ENCODE results near the gene ANK2. TPM values are rescaled to one million over a fixed set of nuclear protein-coding genes. Genes with fewer than 3 reads are reported as not detected.
"Not testable (repeated sequence)": the region's sequence is repeated elsewhere in the genome, so short reads cannot be mapped to it uniquely, and the experiment has no call there.

Gene ANK2
- total RNA-seq, 5 donors from 2014 or later (not counting 1 experiment from before 2014, with no cell fraction given), result 0.25 to 0.62 (median 0.31) TPM; not detected in 1

- H3K4me3 ChIP-seq (ENCODE audit: control insufficient read depth in 1 of 2, extremely low read depth in 1 of 2, low read length in 1 of 2), result no peak overlapping the region
- no peaks in the 10 kb centered on the region for H3K4me1 Mint-ChIP-seq
- no peak overlapping the region for H3K4me3 Mint-ChIP-seq
- no peaks in the 10 kb centered on the region for H3K36me3 ChIP-seq (ENCODE audit: control insufficient read depth in 2 of 2, extremely low read depth in 1 of 2, insufficient read depth in 1 of 2, low read length in 1 of 2)
- no peak overlapping the region for H3K27ac Mint-ChIP-seq
- H3K36me3 Mint-ChIP-seq, result no peaks in the 10 kb centered on the region
- WGBS (ENCODE audit: insufficient coverage), result no CpG with 5 or more reads among the region's 1 CpG
- no peaks in the 10 kb centered on the region for H3K4me1 ChIP-seq (ENCODE audit: control insufficient read depth in 1 of 2, extremely low read depth in 1 of 2, insufficient read depth in 2 of 2, low read length in 2 of 2)
- ChIA-PET CTCF (no interaction called here), POLR2A (no interaction called here)
- no peaks in the 10 kb centered on the region for H3K27me3 ChIP-seq (replicated peaks in 1 of 2; ENCODE audit: control insufficient read depth in 2 of 2, extremely low read depth in 1 of 2, insufficient read depth in 2 of 2, low read length in 1 of 2)
- H3K9me3 Mint-ChIP-seq, result no peaks in the 10 kb centered on the region
- no peak for DNase-seq
- no peak for ATAC-seq (replicated peaks in 1 of 4)
- no peaks in the 10 kb centered on the region for H3K9me3 ChIP-seq
- no peaks in the 10 kb centered on the region for H3K27me3 Mint-ChIP-seq
- no peak overlapping the region for H3K27ac ChIP-seq (ENCODE audit: low read length)
These were observed 8.4 kb downstream of the ANK2 start for GRCh38 chr4:113057891-113058290.

- ChIA-PET POLR2A (no interaction called here), CTCF (interaction anchor here in 1 of 2 donors (0.6 kb wide), 1 partner anchor 731 kb away, joined by 3 read pairs; no protein-coding TSS in a partner anchor)
- Mint-ChIP-seq H3K9me3 (no peaks in the 10 kb centered on the region), H3K36me3 (no peaks in the 10 kb centered on the region), H3K4me1 (no peaks in the 10 kb centered on the region), H3K27ac (no peak overlapping the region), H3K4me3 (no peak overlapping the region), H3K27me3 (no peaks in the 10 kb centered on the region)
- no peaks in the 10 kb centered on the region for H3K4me1 ChIP-seq (ENCODE audit: control insufficient read depth in 1 of 2, extremely low read depth in 1 of 2, insufficient read depth in 2 of 2, low read length in 2 of 2)
- no peaks in the 10 kb centered on the region for H3K9me3 ChIP-seq
- no peaks in the 10 kb centered on the region for H3K36me3 ChIP-seq (ENCODE audit: control insufficient read depth in 2 of 2, extremely low read depth in 1 of 2, insufficient read depth in 1 of 2, low read length in 1 of 2)
- no CpG with 5 or more reads among the region's 3 CpGs for WGBS (ENCODE audit: insufficient coverage)
- no peak overlapping the region for H3K4me3 ChIP-seq (ENCODE audit: control insufficient read depth in 1 of 2, extremely low read depth in 1 of 2, low read length in 1 of 2)
- no peak overlapping the region for H3K27ac ChIP-seq (ENCODE audit: low read length)
- DNase-seq, result no peak
- ATAC-seq (replicated peaks in 1 of 4), result no peak
- H3K27me3 ChIP-seq (replicated peaks in 1 of 2; ENCODE audit: control insufficient read depth in 2 of 2, extremely low read depth in 1 of 2, insufficient read depth in 2 of 2, low read length in 1 of 2), result no peaks in the 10 kb centered on the region
These were observed 10.2 kb downstream of the ANK2 start for GRCh38 chr4:113059449-113060182.

DNA sequence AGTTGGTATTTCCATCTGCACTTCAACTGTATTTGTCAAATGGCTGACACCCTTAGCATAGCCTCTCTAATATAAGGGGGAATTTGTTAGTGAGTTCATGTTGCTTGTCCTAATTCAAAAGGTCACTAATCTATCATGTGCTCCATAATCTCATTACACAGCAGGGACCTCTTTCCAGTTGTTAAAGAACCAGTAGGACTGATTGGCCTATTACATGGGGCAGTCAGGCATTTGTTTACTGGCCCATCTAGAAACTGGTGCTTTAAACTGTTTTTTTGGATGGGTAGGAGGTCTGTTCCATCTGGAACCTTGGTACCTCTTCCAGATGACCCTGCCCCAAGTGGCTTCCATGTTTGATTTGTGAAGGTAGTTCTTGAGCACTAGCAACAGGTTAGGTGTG lies 11.4 kb downstream of the ANK2 start:
- ChIA-PET POLR2A (no interaction called here), CTCF (no interaction called here)
- no peak overlapping the region for H3K4me3 ChIP-seq (ENCODE audit: control insufficient read depth in 1 of 2, extremely low read depth in 1 of 2, low read length in 1 of 2)
- H3K27ac Mint-ChIP-seq, result no peak overlapping the region
- no peaks in the 10 kb centered on the region for H3K36me3 Mint-ChIP-seq
- no peak overlapping the region for H3K27ac ChIP-seq (ENCODE audit: low read length)
- H3K9me3 ChIP-seq, result no peaks in the 10 kb centered on the region
- H3K4me3 Mint-ChIP-seq, result no peak overlapping the region
- ATAC-seq (replicated peaks in 1 of 4) (no peak), DNase-seq (no peak)
- H3K36me3 ChIP-seq (ENCODE audit: control insufficient read depth in 2 of 2, extremely low read depth in 1 of 2, insufficient read depth in 1 of 2, low read length in 1 of 2), result no peaks in the 10 kb centered on the region
- H3K9me3 Mint-ChIP-seq, result no peaks in the 10 kb centered on the region
- H3K4me1 Mint-ChIP-seq, result no peaks in the 10 kb centered on the region
- no peaks in the 10 kb centered on the region for H3K27me3 ChIP-seq (replicated peaks in 1 of 2; ENCODE audit: control insufficient read depth in 2 of 2, extremely low read depth in 1 of 2, insufficient read depth in 2 of 2, low read length in 1 of 2)
- no peaks in the 10 kb centered on the region for H3K4me1 ChIP-seq (ENCODE audit: control insufficient read depth in 1 of 2, extremely low read depth in 1 of 2, insufficient read depth in 2 of 2, low read length in 2 of 2)
- no peaks in the 10 kb centered on the region for H3K27me3 Mint-ChIP-seq

- Histone ChIP-seq H3K4me3 (ENCODE audit: control insufficient read depth in 1 of 2, extremely low read depth in 1 of 2, low read length in 1 of 2) (no peak overlapping the region), H3K36me3 (ENCODE audit: control insufficient read depth in 2 of 2, extremely low read depth in 1 of 2, insufficient read depth in 1 of 2, low read length in 1 of 2) (no peaks in the 10 kb centered on the region), H3K27me3 (replicated peaks in 1 of 2; ENCODE audit: control insufficient read depth in 2 of 2, extremely low read depth in 1 of 2, insufficient read depth in 2 of 2, low read length in 1 of 2) (no peaks in the 10 kb centered on the region), H3K4me1 (ENCODE audit: control insufficient read depth in 1 of 2, extremely low read depth in 1 of 2, insufficient read depth in 2 of 2, low read length in 2 of 2) (no peaks in the 10 kb centered on the region), H3K27ac (ENCODE audit: low read length) (no peak overlapping the region), H3K9me3 (no peaks in the 10 kb centered on the region)
- WGBS (ENCODE audit: insufficient coverage), result no CpG with 5 or more reads among the region's 5 CpGs
- H3K9me3 Mint-ChIP-seq, result peaks cover 0 to 3% (median 0%) of the 10 kb centered on the region in 3 donors
- CTCF ChIA-PET, result no interaction called here
- H3K27me3 Mint-ChIP-seq, result peaks cover 5 to 8% of the 10 kb centered on the region in 2 donors
- ATAC-seq (replicated peaks in 1 of 4) (no peak), DNase-seq (no peak)
- H3K36me3 Mint-ChIP-seq, result no peaks in the 10 kb centered on the region
- no peak overlapping the region for H3K4me3 Mint-ChIP-seq
- POLR2A ChIA-PET, result no interaction called here
- H3K27ac Mint-ChIP-seq, result no peak overlapping the region
- H3K4me1 Mint-ChIP-seq, result no peaks in the 10 kb centered on the region
These were observed 14.8 kb downstream of the ANK2 start for GRCh38 chr4:113064244-113064643.

- no peaks in the 10 kb centered on the region for H3K4me1 ChIP-seq (ENCODE audit: control insufficient read depth in 1 of 2, extremely low read depth in 1 of 2, insufficient read depth in 2 of 2, low read length in 2 of 2)
- H3K27ac Mint-ChIP-seq, result no peak overlapping the region
- WGBS (ENCODE audit: insufficient coverage), result no CpG with 5 or more reads among the region's 3 CpGs
- H3K4me1 Mint-ChIP-seq, result no peaks in the 10 kb centered on the region
- no peak overlapping the region for H3K4me3 ChIP-seq (ENCODE audit: control insufficient read depth in 1 of 2, extremely low read depth in 1 of 2, low read length in 1 of 2)
- no peaks in the 10 kb centered on the region for H3K9me3 ChIP-seq
- H3K9me3 Mint-ChIP-seq, result peaks cover 0 to 3% (median 0%) of the 10 kb centered on the region in 3 donors
- no peaks in the 10 kb centered on the region for H3K36me3 Mint-ChIP-seq
- H3K27ac ChIP-seq (ENCODE audit: low read length), result no peak overlapping the region
- H3K27me3 ChIP-seq (replicated peaks in 1 of 2; ENCODE audit: control insufficient read depth in 2 of 2, extremely low read depth in 1 of 2, insufficient read depth in 2 of 2, low read length in 1 of 2), result no peaks in the 10 kb centered on the region
- no peak for ATAC-seq (replicated peaks in 1 of 4)
- H3K36me3 ChIP-seq (ENCODE audit: control insufficient read depth in 2 of 2, extremely low read depth in 1 of 2, insufficient read depth in 1 of 2, low read length in 1 of 2), result no peaks in the 10 kb centered on the region
- no peak for DNase-seq
- peaks cover 5 to 8% of the 10 kb centered on the region in 2 donors for H3K27me3 Mint-ChIP-seq
- CTCF ChIA-PET, result no interaction called here
- POLR2A ChIA-PET, result no interaction called here
- no peak overlapping the region for H3K4me3 Mint-ChIP-seq
These were observed 16.2 kb downstream of the ANK2 start for GRCh38 chr4:113065629-113066028.

GRCh38 chr4:113068771-113069170 lies 19.3 kb downstream of the ANK2 start:
- DNase-seq; H3K4me3 ChIP-seq (ENCODE audit: control insufficient read depth in 1 of 2, extremely low read depth in 1 of 2, low read length in 1 of 2); H3K4me1 ChIP-seq (ENCODE audit: control insufficient read depth in 1 of 2, extremely low read depth in 1 of 2, insufficient read depth in 2 of 2, low read length in 2 of 2); H3K27ac ChIP-seq (ENCODE audit: low read length); ATAC-seq (replicated peaks in 1 of 4); POLR2A ChIA-PET; H3K4me3 Mint-ChIP-seq; H3K4me1 Mint-ChIP-seq; H3K36me3 ChIP-seq (ENCODE audit: control insufficient read depth in 2 of 2, extremely low read depth in 1 of 2, insufficient read depth in 1 of 2, low read length in 1 of 2); H3K27ac Mint-ChIP-seq; H3K9me3 Mint-ChIP-seq; H3K27me3 ChIP-seq (replicated peaks in 1 of 2; ENCODE audit: control insufficient read depth in 2 of 2, extremely low read depth in 1 of 2, insufficient read depth in 2 of 2, low read length in 1 of 2); H3K27me3 Mint-ChIP-seq; H3K9me3 ChIP-seq; CTCF ChIA-PET; H3K36me3 Mint-ChIP-seq: not testable (repeated sequence)
- 80% methylated on average over 3 of the region's 3 CpGs for WGBS (ENCODE audit: insufficient coverage)
